IPS DF 6.9 (cell line): ENCODE results near the gene TRABD.

Source experiments
- DNase-seq: peaks from one replicate; pipeline ENCODE4 v3.0.0-alpha.2; 2013; ENCODE audit warnings: low read depth, low spot score
- H3K27ac ChIP-seq: one replicate; pipeline ENCODE4 v1.5.1; 2013; ENCODE audit warnings: low read length, control low read depth
- H3K27me3 ChIP-seq: 2 replicates; pipeline ENCODE4 v1.6.1; 2013; ENCODE audit warnings: mild to moderate bottlenecking, low read length; ENCODE audit not compliant: control insufficient read depth, insufficient read depth
- H3K36me3 ChIP-seq: 2 replicates; pipeline ENCODE4 v1.6.1; 2013; ENCODE audit warnings: low read length; ENCODE audit not compliant: control insufficient read depth, insufficient read depth
- H3K4me1 ChIP-seq: 2 replicates; pipeline ENCODE4 v1.6.1; 2013; ENCODE audit warnings: low read length; ENCODE audit not compliant: control insufficient read depth, insufficient read depth
- H3K4me3 ChIP-seq: 2 replicates; pipeline ENCODE4 v1.5.1; 2013; ENCODE audit warnings: mild to moderate bottlenecking, low read length
- H3K9me3 ChIP-seq: 2 replicates; pipeline ENCODE4 v1.6.1; 2013; ENCODE audit warnings: low read length, inconsistent platforms; ENCODE audit not compliant: control insufficient read depth, insufficient read depth
- WGBS: extraction: QIAGEN DNeasy Blood & Tissue Kit; methylation state at CpG from one replicate; pipeline ENCODE4 v1.1.7; 2013; ENCODE audit warnings: mixed read lengths, missing lambda C conversion rate; ENCODE audit not compliant: insufficient read length, insufficient coverage; 5-methylcytosine and 5-hydroxymethylcytosine counted together

TRABD gene

DNA sequence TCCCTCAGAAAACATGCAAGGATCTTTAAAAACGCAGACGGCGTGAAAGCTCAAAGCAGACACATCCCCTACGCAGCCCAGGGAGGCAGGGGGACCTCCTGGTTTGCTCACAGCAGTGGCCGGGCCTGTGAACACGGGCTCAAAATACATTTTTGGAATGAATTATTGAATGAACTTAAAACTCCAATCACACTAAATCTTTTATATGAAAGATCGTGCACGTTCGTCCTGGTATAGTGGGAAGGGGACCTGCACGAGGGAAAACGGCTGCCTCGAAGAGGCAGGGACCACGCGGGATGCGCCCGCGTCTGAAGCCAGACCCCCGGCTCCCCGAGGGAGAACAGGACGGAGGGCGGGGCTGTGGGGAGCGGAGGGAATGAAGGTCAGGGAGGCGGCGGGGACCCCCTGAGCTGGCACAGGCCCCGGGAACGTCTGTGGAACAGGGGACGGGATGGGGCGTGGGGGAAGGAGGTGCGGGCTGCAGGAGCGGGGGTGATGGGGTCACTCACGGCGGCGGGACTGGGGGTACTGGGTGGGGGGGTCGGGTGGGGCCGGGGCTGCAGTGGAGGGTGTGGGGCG lies 16.4 kb upstream of the TRABD start:
- H3K4me1 ChIP-seq = no peaks in the 10 kb centered on the region; the same call in 1 of the 2 replicates
- peaks cover 5% of the 10 kb centered on the region for H3K27me3 ChIP-seq
- H3K4me3 ChIP-seq = peak overlapping the region; percentile 73; the same call in 1 of the 2 replicates
- WGBS = no CpG with 5 or more reads among the region's 36 CpGs
- no peak overlapping the region for H3K27ac ChIP-seq
- H3K36me3 ChIP-seq = no peaks in the 10 kb centered on the region
- no peaks in the 10 kb centered on the region for H3K9me3 ChIP-seq
- DNase-seq = no peak

DNA sequence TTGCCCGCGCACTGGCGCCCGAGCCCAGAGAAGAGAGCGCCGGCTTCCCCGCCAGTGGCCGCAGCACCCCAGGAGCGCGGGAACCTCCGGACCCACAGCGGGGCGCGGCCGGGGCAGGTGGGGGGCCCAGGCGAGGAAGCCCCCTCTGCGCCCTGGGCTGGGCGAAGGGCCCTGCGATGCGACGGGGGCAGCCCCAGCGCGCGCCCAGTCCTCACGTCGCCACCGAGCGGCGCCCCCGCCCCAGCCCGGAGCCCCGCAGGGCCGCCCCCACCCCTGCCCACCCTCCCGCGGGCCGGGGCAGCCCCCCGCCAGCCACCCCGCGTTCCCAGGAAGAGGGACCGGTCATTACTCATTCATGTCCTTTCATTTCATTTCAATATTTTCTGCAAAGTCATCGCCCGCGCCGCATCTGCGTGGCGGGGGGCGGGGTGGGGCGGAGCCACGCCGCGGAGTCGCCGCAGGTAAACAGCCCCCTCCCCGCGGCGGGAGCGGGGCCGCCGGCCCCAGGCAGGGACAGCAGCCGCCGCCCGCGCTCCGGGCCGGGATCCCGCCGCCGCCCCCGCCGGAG lies 15.9 kb upstream of the TRABD start:
- WGBS = no CpG with 5 or more reads among the region's 70 CpGs
- Histone ChIP-seq H3K4me3 (peak overlapping the region; percentile 73; the same call in 1 of the 2 replicates), H3K4me1 (no peaks in the 10 kb centered on the region; the same call in 1 of the 2 replicates), H3K27ac (no peak overlapping the region), H3K27me3 (peaks cover 5% of the 10 kb centered on the region), H3K36me3 (no peaks in the 10 kb centered on the region), H3K9me3 (no peaks in the 10 kb centered on the region)
- DNase-seq = no peak

DNA sequence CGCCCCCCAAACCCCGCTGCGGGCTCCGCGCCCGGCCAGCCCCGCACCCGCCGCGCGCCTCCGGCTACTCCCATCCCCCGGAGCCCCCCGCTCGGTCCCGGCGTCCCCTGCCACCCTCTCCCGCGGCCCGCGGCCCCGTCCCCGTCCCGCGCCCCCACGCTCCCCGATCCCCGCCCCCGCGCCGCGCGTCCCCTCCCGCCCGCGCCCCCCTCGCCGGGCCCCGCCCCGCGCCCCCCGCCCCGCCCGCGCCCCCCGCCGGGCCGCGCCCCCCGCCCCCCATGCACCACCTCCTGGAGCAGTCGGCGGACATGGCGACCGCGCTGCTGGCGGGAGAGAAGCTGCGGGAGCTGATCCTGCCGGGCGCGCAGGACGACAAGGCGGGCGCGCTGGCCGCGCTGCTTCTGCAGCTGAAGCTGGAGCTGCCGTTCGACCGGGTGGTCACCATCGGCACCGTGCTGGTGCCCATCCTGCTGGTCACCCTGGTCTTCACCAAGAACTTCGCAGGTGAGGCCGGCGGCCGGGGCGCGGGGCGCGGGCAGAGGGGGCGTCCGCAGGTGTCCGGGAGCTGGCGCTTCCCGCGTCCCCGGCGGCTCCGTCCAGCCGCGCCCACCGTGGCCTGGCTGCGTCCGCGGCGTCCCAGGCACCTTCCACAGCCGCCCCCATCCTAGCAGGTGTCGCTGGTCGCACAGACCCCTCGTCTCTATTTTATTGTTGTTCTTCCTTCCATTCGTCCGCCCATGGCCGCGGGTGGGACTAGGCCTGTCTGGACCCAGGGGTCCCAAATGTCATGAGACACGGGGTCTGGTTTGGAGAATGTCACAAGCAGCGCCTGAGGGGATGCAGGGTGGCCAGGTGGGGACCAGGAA lies 15.0 kb upstream of the TRABD start, which contains the start of gene PANX2:
Gene PANX2, plus strand, starts transcription at position 279 of the 866 bp plus-strand sequence. Its CDS starts 0 bp downstream, at position 279.
- Histone ChIP-seq H3K27ac (no peak within 1 kb of the TSS), H3K36me3 (no peaks in the 10 kb centered on the region), H3K4me1 (no peaks in the 10 kb centered on the region; the same call in 1 of the 2 replicates), H3K4me3 (peak within 1 kb of the TSS; percentile 78; the same call in 1 of the 2 replicates), H3K27me3 (peaks cover 5% of the 10 kb centered on the region), H3K9me3 (no peaks in the 10 kb centered on the region)
- no CpG with 5 or more reads among the region's 105 CpGs for WGBS
- DNase-seq = no peak

DNA sequence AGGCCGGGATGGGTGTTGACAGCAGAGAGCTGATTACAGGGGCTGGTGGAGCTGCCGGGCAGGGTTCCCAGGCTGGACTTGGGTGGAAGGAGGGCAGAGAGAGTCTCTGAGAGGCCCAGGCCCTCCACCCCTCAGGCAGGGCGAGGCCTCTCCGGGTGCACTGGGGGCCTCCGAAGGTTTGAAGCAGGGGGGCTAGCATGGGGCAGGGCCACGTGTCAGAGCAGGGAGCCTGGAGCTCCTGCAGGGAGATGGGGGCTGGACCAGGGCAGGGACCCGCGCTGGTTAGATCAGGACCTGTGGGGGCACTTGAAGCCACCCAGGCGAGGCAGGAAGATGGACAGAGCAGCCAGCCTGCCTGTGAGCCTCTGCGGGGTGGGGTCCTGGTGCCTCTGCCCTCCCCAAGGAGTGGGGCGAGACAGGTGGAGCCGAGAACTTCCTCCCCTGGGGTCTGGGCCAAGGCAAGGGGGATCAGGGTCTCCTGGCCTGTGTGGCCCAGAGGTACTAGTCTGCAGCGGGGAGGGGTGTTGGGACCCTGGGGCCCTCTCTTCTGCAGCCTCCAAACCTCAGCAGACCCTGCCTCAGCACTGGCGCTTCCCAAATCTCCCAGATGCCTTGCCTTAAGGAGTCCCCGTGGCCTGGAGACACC lies 14.3 kb upstream of the TRABD start:
- peak overlapping the region; percentile 78; the same call in 1 of the 2 replicates for H3K4me3 ChIP-seq
- no peak for DNase-seq
- H3K27ac ChIP-seq = no peak overlapping the region
- no peaks in the 10 kb centered on the region for H3K36me3 ChIP-seq
- H3K9me3 ChIP-seq = no peaks in the 10 kb centered on the region
- no peaks in the 10 kb centered on the region; the same call in 1 of the 2 replicates for H3K4me1 ChIP-seq
- peaks cover 5% of the 10 kb centered on the region for H3K27me3 ChIP-seq
- WGBS = no CpG with 5 or more reads among the region's 15 CpGs

DNA sequence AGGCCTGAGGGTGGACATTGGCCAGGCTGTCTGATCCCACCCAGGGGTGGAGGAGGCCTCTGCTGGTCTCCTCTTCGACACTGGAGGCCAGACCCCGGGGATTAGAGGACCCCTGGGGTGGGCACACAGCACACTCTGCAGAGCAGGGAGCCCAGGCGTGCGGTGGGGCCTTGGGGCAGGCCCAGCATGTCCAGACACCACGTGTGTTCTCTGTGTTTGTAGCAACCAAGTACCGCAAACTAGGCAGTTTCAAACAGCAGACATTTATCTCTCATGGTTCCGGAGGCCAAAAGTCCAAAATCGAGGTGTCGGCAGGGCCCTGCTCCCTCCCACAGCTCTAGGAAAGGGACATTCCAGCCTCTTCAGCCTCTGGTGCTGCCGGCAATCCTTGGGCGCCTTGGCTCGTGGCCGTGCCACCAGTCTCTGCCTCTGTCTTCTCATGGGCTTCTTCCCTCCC lies 13.7 kb upstream of the TRABD start:
- H3K27ac ChIP-seq = no peak overlapping the region
- H3K27me3 ChIP-seq = peaks cover 5% of the 10 kb centered on the region
- no CpG with 5 or more reads among the region's 13 CpGs for WGBS
- H3K9me3 ChIP-seq = no peaks in the 10 kb centered on the region
- no peaks in the 10 kb centered on the region; the same call in 1 of the 2 replicates for H3K36me3 ChIP-seq
- DNase-seq = no peak
- H3K4me1 ChIP-seq = no peaks in the 10 kb centered on the region; the same call in 1 of the 2 replicates
- H3K4me3 ChIP-seq = no peak overlapping the region

DNA sequence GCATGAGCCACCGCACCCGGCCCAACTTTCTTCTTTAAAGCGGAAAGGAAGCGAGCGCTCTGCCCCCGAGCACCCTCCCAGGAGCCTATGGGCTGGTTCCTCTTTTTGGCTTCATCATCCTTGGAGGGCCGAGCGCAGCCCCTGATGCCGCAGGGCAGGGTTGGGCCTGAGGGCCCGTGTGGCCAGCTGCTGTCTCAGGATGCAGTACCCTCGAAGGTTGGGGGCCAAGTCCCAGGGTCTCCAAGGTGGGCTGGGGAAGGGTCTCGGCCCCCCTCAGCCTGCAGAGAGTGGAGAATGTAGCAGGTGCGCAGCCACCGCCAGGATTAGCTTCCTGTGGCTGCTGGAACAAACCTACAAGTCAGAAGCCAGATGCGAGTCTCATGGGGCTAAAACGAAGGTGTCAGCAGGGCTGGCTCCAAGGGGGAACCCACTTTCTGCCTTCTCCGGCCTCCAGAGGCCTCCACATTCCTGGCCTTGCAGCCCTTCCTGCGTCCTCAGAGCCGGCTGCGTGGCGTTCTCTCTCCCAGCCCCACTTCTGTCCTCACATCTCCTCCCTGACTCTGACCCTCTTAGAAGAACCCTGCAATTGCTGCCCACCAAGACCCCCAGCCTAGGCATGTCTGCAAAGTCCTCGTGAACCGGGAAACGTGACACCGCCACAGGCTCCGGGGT lies 12.3 kb upstream of the TRABD start:
- peaks cover 5% of the 10 kb centered on the region for H3K4me1 ChIP-seq
- no peak overlapping the region for H3K27ac ChIP-seq
- no peak overlapping the region for H3K4me3 ChIP-seq
- H3K27me3 ChIP-seq = peaks cover 5% of the 10 kb centered on the region
- DNase-seq = no peak
- no peaks in the 10 kb centered on the region; the same call in 1 of the 2 replicates for H3K36me3 ChIP-seq
- H3K9me3 ChIP-seq = no peaks in the 10 kb centered on the region
- no CpG with 5 or more reads among the region's 26 CpGs for WGBS

DNA sequence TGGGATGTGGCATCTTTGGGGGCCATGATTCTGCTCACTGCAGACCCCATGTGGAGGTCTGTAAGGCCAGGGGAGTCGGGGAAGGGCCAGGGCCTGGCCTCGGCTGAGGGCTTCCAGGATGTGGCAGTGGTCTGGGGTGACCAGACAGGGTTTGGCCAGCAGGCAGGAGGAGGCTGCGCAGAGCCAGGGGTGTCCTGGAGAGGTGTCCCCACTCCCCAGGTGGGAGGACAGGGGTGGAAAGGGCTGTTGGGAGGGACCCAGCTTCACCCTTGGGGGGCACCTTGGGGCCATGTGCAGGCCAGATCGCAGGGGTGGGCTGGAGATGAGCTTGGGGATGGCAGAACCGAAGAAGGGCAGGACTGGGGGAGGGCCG lies 11.7 kb upstream of the TRABD start:
- Histone ChIP-seq H3K4me1 (peaks cover 5% of the 10 kb centered on the region), H3K27ac (no peak overlapping the region), H3K4me3 (no peak overlapping the region), H3K36me3 (no peaks in the 10 kb centered on the region; the same call in 1 of the 2 replicates), H3K27me3 (peaks cover 3% of the 10 kb centered on the region), H3K9me3 (no peaks in the 10 kb centered on the region)
- DNase-seq = no peak
- WGBS = no CpG with 5 or more reads among the region's 6 CpGs

DNA sequence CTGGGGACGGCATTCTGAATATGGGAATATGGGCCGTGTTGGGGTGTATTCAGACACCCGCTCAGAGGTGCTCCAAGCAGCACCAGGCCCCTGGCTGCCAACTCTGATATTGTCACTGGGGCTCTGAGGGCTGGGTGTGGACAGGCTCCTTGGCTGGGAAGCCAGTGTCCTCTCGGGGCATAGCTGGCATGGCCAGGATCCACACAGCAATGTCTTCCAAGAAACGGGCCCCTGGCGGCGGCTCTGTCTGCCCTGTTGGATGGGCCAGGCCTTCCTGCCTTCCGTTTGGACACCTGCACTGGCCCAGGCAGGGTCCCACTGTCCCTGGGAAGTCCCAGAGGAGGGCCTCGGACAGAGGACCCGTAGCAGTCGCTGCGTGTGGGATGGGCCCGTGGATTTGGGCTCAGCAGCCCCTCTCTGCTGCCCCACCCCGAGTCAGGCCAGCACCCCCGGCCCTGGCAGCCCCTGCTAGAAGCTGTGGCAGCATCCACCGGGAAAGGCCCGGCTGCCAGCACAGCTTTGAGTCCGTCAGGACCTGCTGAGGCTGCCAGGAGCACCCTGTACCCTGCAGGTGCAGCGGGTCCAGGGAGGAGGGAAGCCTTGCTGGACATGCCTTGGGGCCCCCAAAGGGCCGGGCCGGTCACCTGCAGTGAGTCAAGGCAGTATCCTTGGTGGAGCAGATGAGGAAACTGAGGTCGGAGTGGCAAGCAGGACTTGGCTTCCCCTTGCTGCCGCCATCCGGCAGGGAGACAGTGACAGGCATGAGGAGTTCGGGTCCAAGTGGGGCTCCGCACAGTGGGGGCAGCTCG lies 11.1 kb upstream of the TRABD start:
- WGBS = no CpG with 5 or more reads among the region's 27 CpGs
- no peaks in the 10 kb centered on the region; the same call in 1 of the 2 replicates for H3K36me3 ChIP-seq
- H3K27me3 ChIP-seq = no peaks in the 10 kb centered on the region
- H3K27ac ChIP-seq = no peak overlapping the region
- no peaks in the 10 kb centered on the region for H3K9me3 ChIP-seq
- no peak for DNase-seq
- H3K4me1 ChIP-seq = peaks cover 5% of the 10 kb centered on the region
- no peak overlapping the region for H3K4me3 ChIP-seq

DNA sequence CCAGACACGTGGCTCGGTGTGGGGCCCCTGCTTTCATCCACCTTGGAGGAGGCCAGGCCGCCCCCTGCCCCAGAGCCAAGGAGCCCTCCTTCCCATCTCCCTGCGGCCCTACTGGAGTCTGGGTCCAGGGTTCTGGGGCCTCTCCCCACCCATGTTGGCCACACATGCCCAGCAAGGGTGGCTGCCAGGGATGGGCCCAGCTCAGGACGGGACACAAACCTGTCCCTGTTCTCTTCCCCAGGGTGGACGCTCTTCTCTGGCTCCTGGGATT lies 10.6 kb upstream of the TRABD start:
- H3K4me3 ChIP-seq = no peak overlapping the region
- H3K4me1 ChIP-seq = peaks cover 5% of the 10 kb centered on the region
- no peak for DNase-seq
- no peaks in the 10 kb centered on the region for H3K9me3 ChIP-seq
- no peaks in the 10 kb centered on the region for H3K27me3 ChIP-seq
- WGBS = no CpG with 5 or more reads among the region's 6 CpGs
- H3K27ac ChIP-seq = no peak overlapping the region
- no peaks in the 10 kb centered on the region; the same call in 1 of the 2 replicates for H3K36me3 ChIP-seq
